H1 (cell line): ENCODE data around the gene KAZALD1. TPM values are rescaled to one million over a fixed set of nuclear protein-coding genes. Genes with fewer than 3 reads are reported as not detected.

ENCODE experiments used
- ATF3 ChIP-seq: IDR thresholded peaks from 2 replicates; pipeline ENCODE4 v1.6.1; 2011; ENCODE audit warnings: low read depth, mild to moderate bottlenecking, low read length; ENCODE audit not compliant: insufficient read depth
- EZH2 ChIP-seq: fragments of 200-600 bp; sonication (generic); IDR thresholded peaks from 2 replicates; pipeline ENCODE4 v1.7.1; 2012; ENCODE audit warnings: low read depth, mild to moderate bottlenecking, moderate library complexity, low read length, inconsistent platforms; ENCODE audit not compliant: severe bottlenecking
- MAX ChIP-seq: IDR thresholded peaks from 2 replicates; pipeline ENCODE4 v1.6.1; 2012; ENCODE audit warnings: inconsistent platforms
- TBP ChIP-seq: IDR thresholded peaks from 2 replicates; pipeline ENCODE4 v1.6.1; 2011; ENCODE audit warnings: low read depth, low read length, improper control_type of control experiment
- polyA plus RNA-seq, 7 experiments: library from polyadenylated mRNA; depleted of rRNA in 3 of 7; stranded (reverse) in 5 of 7; unstranded in 2 of 7; fragments of >200 nt in 5 of 7; fragments of 200-250 nt in 2 of 7; gene quantifications; 1 replicate in 5 of 7; 2 replicates in 1 of 7; 4 replicates in 1 of 7; pipeline versions ENCODE4 v1.2.1 to v1.2.3, GENCODE V29; 2011 to 2013; ENCODE audit warnings: missing spikeins in 2 of 7, mixed read lengths in 2 of 7
- total RNA-seq: library from RNA; stranded (reverse); fragmentation: NEBNext Ultra II Directional; extraction: Animal tissue kit (Norgen Biotek cat#: 25700); gene quantifications from 2 replicates; pipeline ENCODE4 v1.2.1, GENCODE V29; 2021

The KAZALD1 gene
- total and polyA plus RNA-seq, 2 of the 8 experiments (the other 6 are each of a cell fraction or from before 2014, with no cell fraction given) = 0.65 to 1.9 TPM

GRCh38 chr10:101080933-101081931 is 19.4 kb downstream of the KAZALD1 start (continued):
- TF ChIP-seq MAX (no peak), EZH2 (no peak), ATF3 (no peak), TBP (no peak)
